ENCODE results near the gene IRX2. TPM values are rescaled to one million over a fixed set of nuclear protein-coding genes. Genes with fewer than 3 reads are reported as not detected.

The IRX2 gene
- polyA plus RNA-seq, 4 donors: 24.8 to 28.8 (median 27.7) TPM

- no peak for DNase-seq (ENCODE audit: low read depth in 4 of 4, low spot score in 2 of 4)
Observed at GRCh38 chr5:2699686-2700085, 51.8 kb downstream of the IRX2 start.

GRCh38 chr5:2699231-2699630 is 52.2 kb downstream of the IRX2 start:
- no peak for DNase-seq (ENCODE audit: low read depth in 4 of 4, low spot score in 2 of 4)

GRCh38 chr5:2698581-2698980 is 52.9 kb downstream of the IRX2 start:
- DNase-seq (ENCODE audit: low read depth in 4 of 4, low spot score in 2 of 4): no peak

GRCh38 chr5:2697446-2698200 is 53.9 kb downstream of the IRX2 start:
- no peak for DNase-seq (ENCODE audit: low read depth in 4 of 4, low spot score in 2 of 4)

GRCh38 chr5:2697041-2697440 is 54.4 kb downstream of the IRX2 start:
- no peak for DNase-seq (ENCODE audit: low read depth in 4 of 4, low spot score in 2 of 4)

Measured in left renal cortex interstitium (tissue), 4 donors.